Stomach smooth muscle (tissue), 2 donors: ENCODE data around the gene FCHO1.

ENCODE experiments used
- H3K27ac ChIP-seq: one replicate; pipeline ENCODE4 v1.7.0; 2013; ENCODE audit warnings: mild to moderate bottlenecking, low read length, inconsistent platforms
- H3K27me3 ChIP-seq, 2 donors: one replicate each; pipeline ENCODE4 v1.7.0; 2013; ENCODE audit warnings: low read length in 2 of 2; ENCODE audit not compliant: insufficient read depth in 2 of 2, control insufficient read depth in 1 of 2
- H3K36me3 ChIP-seq, 2 donors: one replicate each; pipeline ENCODE4 v1.7.0; 2013; ENCODE audit warnings: low read length in 2 of 2; ENCODE audit not compliant: control insufficient read depth in 2 of 2, insufficient read depth in 2 of 2
- H3K4me1 ChIP-seq: one replicate; pipeline ENCODE4 v1.7.0; 2013; ENCODE audit warnings: low read length; ENCODE audit not compliant: control insufficient read depth, insufficient read depth
- H3K4me3 ChIP-seq, 2 donors: one replicate each; pipeline ENCODE4 v1.7.0; 2013; ENCODE audit warnings: low read length in 2 of 2
- H3K9ac ChIP-seq, 2 donors: one replicate each; pipeline ENCODE4 v1.7.0; 2013; ENCODE audit warnings: low read length in 2 of 2, mild to moderate bottlenecking in 1 of 2
- H3K9me3 ChIP-seq, 2 donors: one replicate each; pipeline ENCODE4 v1.7.0; 2013; ENCODE audit warnings: low read length in 2 of 2; ENCODE audit not compliant: control insufficient read depth in 2 of 2
- donor health status: healthy.
- donor health status: Pancreatic carcinoma.

The FCHO1 gene

DNA sequence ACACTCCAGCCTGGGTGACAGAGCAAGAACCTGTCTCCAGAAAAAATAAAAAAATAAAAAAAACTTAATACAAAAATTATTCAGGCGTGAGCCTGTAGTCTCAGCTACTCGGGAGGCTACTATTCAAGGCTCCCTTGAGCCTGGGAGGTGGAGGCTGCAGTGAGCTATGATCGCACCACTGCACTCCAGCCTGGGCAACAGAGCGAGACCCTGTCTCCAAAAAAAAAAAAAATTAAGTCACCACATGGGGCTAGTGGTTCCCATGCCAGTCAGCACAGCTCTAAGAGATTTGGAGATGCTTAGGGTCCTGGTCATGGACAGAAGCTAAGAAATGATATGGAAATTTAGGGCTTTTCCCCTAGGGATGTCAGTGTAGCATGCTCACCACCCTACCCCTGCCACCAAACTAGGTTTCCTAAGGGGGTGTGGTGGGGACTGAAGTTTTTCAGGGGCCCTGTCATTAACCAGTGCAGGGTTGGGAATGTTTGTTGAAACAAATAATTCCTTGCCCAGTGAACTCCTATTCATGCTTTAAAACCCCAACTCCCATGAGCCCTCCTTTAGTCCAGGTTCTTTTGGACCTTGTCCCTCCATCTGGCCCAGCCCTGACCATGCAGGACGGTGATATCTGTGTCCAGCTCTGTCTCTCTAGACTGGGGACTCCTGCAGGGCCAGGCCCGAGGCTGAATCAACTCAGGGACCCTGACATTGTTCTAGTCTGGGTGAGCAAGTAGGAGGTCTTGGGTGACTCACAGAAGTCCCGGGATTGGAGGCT lies 1.8 kb downstream of the FCHO1 start:
- Histone ChIP-seq H3K9ac (no peak overlapping the region), H3K4me1 (peaks cover 13% of the 10 kb centered on the region), H3K27me3 (no peaks in the 10 kb centered on the region), H3K36me3 (no peaks in the 10 kb centered on the region), H3K4me3 (no peak overlapping the region), H3K9me3 (no peaks in the 10 kb centered on the region), H3K27ac (no peak overlapping the region)

DNA sequence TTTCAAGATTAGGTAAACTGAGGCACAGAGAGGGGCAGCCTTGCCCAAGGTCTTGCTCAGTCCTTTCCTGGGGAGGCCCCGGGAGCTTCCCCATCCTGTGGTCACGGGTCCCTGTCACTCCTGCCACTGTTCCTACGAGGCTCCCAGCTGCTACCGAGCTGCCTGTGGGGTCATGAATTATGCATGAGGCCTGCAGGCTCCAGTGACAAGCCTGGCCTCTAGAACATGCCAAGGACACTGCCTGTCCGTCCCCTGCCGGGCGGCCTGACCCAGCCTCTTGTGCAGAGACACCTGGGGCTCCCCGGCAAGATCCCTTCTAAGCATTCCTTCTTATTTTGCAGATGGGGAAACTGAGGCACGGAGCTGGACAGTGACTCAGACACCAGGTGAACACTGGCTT lies 2.7 kb downstream of the FCHO1 start:
- peaks cover 13% of the 10 kb centered on the region for H3K4me1 ChIP-seq
- H3K27me3 ChIP-seq, result no peaks in the 10 kb centered on the region
- no peaks in the 10 kb centered on the region for H3K9me3 ChIP-seq
- H3K4me3 ChIP-seq, result no peak overlapping the region
- H3K36me3 ChIP-seq, result no peaks in the 10 kb centered on the region
- no peak overlapping the region for H3K27ac ChIP-seq
- H3K9ac ChIP-seq, result no peak overlapping the region

DNA sequence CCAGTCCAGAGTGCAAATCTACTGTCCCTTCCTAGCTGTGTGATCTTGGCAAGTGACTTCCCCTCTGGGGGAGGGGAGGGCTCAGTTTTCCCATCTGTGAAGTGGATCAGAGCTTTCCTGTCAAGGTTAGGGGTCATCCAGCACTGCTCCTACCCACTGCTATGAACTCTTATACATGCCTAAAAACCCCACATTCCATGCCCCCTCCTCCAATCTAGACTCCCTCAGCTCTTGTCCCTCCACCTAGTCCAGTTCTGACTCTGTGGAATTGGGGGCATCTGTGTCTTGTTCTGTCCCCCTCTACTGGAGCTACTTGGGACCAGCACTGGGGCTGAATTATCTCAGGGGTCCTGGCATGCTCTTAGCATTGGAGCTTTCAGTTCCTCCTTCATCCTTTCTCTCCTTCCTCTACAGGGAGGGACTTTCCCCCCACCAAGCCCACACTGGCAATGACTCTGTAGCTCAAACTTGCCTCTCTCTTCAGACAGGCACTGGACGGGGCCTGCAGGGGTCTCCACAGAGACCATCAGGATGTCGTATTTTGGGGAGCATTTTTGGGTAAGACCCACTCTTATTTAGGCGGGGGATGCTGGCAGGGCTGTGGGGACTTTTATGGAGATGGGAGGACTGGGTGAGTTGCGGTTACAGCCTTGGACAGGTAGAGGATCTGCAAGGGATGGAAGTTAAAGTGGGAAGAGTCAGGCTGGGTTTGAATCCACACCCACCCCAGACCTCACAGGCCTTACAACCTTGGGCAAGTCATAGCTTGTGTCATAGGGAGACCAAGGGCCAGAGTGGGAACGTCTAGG lies 3.6 kb downstream of the FCHO1 start:
- Histone ChIP-seq H3K36me3 (no peaks in the 10 kb centered on the region), H3K27me3 (no peaks in the 10 kb centered on the region), H3K27ac (no peak overlapping the region), H3K4me3 (no peak overlapping the region), H3K9me3 (no peaks in the 10 kb centered on the region), H3K9ac (no peak overlapping the region), H3K4me1 (peaks cover 13% of the 10 kb centered on the region)

DNA sequence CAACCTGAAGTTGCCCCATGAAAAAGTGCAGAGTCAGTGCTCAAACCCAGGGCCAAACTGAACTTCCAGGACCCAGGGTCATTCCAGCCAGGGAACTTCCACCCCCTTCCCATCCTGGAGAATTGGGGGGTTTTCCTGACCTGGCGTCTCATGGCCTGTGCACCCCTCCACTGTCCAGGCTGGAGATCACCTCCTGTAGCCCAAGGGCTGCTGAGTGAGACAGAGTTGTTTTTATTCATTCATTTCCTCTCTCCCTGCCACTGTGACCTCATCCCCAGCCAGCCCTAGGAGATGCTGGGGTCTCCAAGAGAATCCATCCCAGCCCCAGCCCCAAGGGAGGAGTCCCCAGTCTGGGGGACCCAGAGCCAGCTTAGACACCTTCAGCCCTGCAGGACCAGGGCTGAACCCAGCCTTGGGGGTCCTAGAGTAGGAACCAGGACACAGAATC lies 4.2 kb downstream of the FCHO1 start:
- no peaks in the 10 kb centered on the region for H3K27me3 ChIP-seq
- H3K4me1 ChIP-seq, result peaks cover 13% of the 10 kb centered on the region
- H3K4me3 ChIP-seq, result no peak overlapping the region
- no peak overlapping the region for H3K27ac ChIP-seq
- no peak overlapping the region for H3K9ac ChIP-seq
- no peaks in the 10 kb centered on the region for H3K9me3 ChIP-seq
- no peaks in the 10 kb centered on the region for H3K36me3 ChIP-seq

DNA sequence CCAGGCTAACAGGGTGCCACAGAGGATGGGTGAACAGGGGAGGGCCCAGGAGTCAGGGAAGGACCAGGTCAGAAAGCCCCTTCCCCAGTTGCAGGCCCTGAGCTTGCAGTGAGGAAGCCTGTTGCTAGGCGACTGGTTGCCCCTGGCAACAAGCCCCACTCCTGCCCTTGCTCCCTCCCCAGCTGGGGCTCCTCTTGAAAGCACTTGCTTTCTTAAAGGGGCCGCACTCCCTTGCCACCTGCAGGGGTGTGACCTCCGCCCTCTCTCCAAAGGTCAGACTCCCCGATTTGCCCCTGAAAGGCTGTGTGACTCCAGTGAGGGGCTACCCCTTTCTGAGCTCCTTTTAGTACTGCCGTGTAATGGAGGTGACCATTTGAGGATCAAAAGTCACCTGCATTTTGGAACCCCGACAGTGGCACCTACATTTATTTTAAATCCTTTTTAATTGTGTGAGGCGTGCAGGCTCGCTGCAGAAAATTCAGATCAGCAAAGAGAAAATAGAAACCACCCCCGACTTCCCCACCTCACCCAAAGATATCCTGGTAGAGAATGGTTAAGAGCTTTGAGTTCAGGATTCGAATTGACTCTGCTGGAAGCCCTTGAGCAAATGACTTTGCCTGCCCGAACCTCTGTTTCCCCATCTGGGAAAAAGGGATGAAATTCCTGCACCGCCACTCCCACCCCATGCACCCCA lies 4.8 kb downstream of the FCHO1 start:
- Histone ChIP-seq H3K27ac (no peak overlapping the region), H3K4me1 (peaks cover 13% of the 10 kb centered on the region)

DNA sequence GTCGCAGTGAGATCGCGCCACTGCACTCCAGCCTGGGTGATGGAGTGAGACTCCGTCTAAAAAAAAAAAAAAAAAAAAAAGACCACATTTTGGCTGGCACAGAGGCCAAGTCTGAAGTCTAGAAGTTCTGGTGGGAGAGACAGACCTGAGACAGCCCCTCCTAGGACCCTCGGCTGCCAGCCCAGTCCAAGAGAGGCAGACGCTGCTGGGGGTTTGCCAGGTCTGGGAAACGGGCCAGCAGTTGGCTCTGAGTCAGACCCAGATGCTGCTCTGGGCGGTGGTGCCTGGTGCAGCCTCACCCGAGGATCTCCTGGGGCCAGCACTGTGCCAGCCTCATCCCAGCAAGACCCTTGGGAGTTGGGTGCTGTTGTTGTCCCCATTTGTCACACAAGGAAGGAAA lies 5.8 kb downstream of the FCHO1 start:
- Histone ChIP-seq H3K4me3 (no peak overlapping the region), H3K9me3 (no peaks in the 10 kb centered on the region), H3K4me1 (peaks cover 10% of the 10 kb centered on the region), H3K9ac (no peak overlapping the region), H3K36me3 (no peaks in the 10 kb centered on the region), H3K27ac (no peak overlapping the region), H3K27me3 (no peaks in the 10 kb centered on the region)

More for the DNA sequence above, 4.8 kb downstream of the FCHO1 start:
- H3K4me3 ChIP-seq, result no peak overlapping the region
- no peaks in the 10 kb centered on the region for H3K36me3 ChIP-seq
- H3K9me3 ChIP-seq, result no peaks in the 10 kb centered on the region
- no peak overlapping the region for H3K9ac ChIP-seq
- no peaks in the 10 kb centered on the region for H3K27me3 ChIP-seq

DNA sequence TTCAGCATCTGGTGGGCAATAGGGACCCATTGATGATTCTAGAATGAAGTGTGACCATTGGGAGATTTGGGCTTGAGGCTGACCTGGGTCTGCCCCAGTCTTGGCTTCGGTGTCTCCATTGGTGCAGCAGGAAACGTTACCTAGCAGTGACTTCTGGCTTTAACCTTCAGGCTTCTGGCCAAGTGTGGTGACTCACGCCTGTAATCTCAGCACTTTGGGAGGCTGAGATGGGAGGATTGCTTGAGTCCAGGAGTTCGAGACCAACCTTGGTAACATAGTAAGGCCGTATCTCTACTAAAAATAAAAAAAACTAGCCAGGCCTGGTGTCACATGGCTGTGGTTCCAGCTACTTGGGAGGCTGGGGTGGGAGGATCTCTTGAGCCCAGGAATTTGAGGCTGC lies 7.2 kb downstream of the FCHO1 start:
- Histone ChIP-seq H3K9ac (no peak overlapping the region), H3K27me3 (no peaks in the 10 kb centered on the region), H3K4me1 (peaks cover 10% of the 10 kb centered on the region), H3K36me3 (no peaks in the 10 kb centered on the region), H3K9me3 (no peaks in the 10 kb centered on the region), H3K27ac (no peak overlapping the region), H3K4me3 (no peak overlapping the region)

DNA sequence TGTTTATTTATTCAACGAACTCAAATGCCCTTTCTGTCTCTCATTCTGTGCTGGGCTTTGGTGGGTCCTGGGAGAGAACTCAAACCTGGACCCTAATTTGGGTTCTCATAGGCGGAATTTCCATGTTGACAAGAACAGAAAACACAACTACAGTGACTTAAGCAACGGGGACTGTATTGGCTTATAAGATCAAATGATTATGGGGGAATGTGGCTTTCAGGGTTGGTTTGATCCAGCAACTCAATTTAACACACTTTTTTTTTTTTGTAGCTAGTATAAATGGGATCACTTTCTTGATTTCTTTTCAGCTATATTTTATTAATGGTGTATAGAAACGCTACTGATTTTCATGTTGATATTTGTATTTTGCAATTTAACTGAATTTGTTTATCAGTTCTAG lies 9.9 kb downstream of the FCHO1 start:
- Histone ChIP-seq H3K9ac (no peak overlapping the region), H3K4me1 (peaks cover 7% of the 10 kb centered on the region), H3K9me3 (no peaks in the 10 kb centered on the region), H3K27ac (no peak overlapping the region), H3K36me3 (no peaks in the 10 kb centered on the region), H3K27me3 (no peaks in the 10 kb centered on the region), H3K4me3 (no peak overlapping the region)

DNA sequence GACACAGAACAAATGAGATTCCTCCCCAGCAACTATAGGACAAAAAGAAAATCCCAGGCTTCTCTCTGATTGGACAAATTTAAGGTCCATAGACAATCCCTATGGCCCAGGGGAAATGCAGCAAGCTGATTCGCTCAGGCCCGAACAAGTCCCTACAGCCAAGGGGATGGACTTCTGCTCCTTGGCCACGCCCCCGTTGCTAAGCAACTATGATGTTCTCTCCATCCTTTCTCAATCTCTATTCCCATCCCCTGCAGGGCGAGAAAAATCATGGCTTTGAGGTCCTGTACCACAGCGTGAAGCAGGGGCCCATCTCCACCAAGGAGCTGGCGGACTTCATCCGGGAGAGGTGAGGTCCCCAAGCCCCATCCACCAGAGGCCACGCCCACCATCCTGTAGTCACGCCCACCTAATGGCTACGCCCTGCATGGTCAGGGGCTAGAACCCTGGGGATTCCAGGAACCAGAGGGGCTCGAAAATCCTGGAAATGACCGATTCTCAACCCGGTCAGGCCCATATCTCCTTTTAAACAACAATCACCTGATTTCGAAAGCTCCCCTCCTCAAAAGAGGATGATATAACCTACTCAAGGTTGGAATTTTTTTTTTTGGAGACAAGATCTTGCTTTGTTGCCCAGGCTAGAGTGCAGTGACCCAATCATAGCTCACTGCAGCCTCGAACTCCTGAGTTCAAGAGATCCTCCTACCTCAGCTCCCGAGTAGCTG lies 11.4 kb downstream of the FCHO1 start:
- no peak overlapping the region for H3K27ac ChIP-seq
- no peak overlapping the region for H3K9ac ChIP-seq
- H3K4me3 ChIP-seq, result no peak overlapping the region
- peaks cover 0 to 4% of the 10 kb centered on the region in 2 donors for H3K27me3 ChIP-seq
- peaks cover 7% of the 10 kb centered on the region for H3K4me1 ChIP-seq
- no peaks in the 10 kb centered on the region for H3K9me3 ChIP-seq
- no peaks in the 10 kb centered on the region for H3K36me3 ChIP-seq

DNA sequence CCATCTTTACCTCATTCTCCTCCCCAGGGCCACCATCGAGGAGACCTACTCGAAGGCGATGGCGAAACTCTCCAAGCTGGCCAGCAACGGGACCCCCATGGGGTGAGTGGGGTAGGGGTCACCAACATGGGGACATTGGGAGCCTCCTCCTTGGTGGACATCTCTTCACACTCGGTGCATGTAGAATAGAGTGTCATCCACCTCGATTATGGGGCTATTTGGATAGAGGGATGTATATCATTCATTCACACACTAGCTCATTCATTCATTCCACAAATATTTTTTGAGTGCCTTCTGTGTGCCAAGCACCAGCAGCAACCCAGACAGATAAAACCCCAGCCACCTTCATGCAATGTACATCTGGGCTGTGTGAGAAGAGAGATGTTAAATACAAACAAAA lies 13.1 kb downstream of the FCHO1 start:
- H3K4me3 ChIP-seq, result no peak overlapping the region
- no peaks in the 10 kb centered on the region for H3K36me3 ChIP-seq
- no peaks in the 10 kb centered on the region for H3K9me3 ChIP-seq
- peaks cover 7% of the 10 kb centered on the region for H3K4me1 ChIP-seq
- H3K9ac ChIP-seq, result no peak overlapping the region
- peaks cover 0 to 4% of the 10 kb centered on the region in 2 donors for H3K27me3 ChIP-seq
- no peak overlapping the region for H3K27ac ChIP-seq
